SK-N-MC (cell line): ENCODE measurements around the gene SRP9.

ENCODE experiments used
- EZH2 ChIP-seq: fragments of 200-600 bp; sonication (generic); IDR thresholded peaks from one replicate; pipeline ENCODE4 v1.6.1; 2017; ENCODE audit warnings: antibody characterized with exemption
- POLR2AphosphoS5 ChIP-seq: IDR thresholded peaks from 2 replicates; pipeline ENCODE4 v1.6.1; 2012; ENCODE audit warnings: mild to moderate bottlenecking, low read depth, low read length, borderline replicate concordance

- no peak for TF ChIP-seq POLR2AphosphoS5
- TF ChIP-seq EZH2 = no peak
Measured at GRCh38 chr1:225754940-225755641, 22.5 kb upstream of the SRP9 start.
